ENCODE data around the gene KHNYN.
"Not testable (repeated sequence)": the region's sequence is repeated elsewhere in the genome, so short reads cannot be mapped to it uniquely, and the experiment has no call there.

KHNYN gene

GRCh38 chr14:24429395-24430142 lies at the start of gene KHNYN, which contains the start of gene CBLN3:
Gene KHNYN, plus strand, starts transcription at chr14:24429954. Its CDS starts 777 bp downstream, at chr14:24430731.
Gene CBLN3, minus strand, starts transcription at chr14:24429668. Its CDS starts 614 bp downstream, at chr14:24429054.
- Histone ChIP-seq H3K4me3 (peak within 1 kb of the TSS; percentile 89), H3K27ac (peak within 1 kb of the TSS; percentile 96 to 99)
- DNase-seq (ENCODE audit: low spot score) = peak; percentile 95
- TF ChIP-seq, protein P1, sequence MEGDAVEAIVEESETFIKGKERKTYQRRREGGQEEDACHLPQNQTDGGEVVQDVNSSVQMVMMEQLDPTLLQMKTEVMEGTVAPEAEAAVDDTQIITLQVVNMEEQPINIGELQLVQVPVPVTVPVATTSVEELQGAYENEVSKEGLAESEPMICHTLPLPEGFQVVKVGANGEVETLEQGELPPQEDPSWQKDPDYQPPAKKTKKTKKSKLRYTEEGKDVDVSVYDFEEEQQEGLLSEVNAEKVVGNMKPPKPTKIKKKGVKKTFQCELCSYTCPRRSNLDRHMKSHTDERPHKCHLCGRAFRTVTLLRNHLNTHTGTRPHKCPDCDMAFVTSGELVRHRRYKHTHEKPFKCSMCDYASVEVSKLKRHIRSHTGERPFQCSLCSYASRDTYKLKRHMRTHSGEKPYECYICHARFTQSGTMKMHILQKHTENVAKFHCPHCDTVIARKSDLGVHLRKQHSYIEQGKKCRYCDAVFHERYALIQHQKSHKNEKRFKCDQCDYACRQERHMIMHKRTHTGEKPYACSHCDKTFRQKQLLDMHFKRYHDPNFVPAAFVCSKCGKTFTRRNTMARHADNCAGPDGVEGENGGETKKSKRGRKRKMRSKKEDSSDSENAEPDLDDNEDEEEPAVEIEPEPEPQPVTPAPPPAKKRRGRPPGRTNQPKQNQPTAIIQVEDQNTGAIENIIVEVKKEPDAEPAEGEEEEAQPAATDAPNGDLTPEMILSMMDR (IDR thresholded peaks at IDR 0.05) = no peak

DNA sequence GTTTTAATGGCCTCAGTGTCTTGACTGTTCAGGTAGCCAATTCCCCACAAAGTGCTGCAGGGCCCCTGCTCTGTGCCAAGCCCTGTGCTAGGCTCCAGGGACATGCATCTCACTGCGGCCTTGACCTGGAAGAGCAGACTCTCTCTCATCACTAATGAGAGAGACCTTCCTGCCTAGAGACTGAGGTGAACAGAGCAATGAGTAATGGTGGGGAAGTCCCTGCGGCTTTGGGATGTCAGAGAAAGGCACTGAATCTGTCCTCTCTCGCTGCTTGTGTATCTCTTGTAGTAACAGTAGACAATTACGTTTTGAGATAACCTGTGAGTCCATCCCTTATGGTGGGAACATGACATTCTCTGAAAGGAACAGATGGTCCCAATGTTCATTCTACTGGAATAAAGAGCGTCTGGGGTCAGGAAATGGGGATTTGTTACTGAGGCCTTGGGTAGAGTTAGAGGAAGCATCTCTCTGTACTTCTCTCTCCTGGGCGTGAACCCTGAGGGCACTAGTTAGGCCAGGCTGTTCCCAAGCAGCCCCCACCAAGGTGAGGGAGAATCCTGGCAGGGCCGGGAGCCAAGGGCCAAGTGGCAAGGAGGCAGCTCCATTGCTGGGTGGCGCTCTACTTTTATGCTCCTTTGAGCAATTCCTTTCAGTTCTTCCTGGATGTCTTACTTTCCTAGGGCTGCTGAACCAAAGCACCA lies 48.2 kb upstream of the KHNYN start:
- DNase-seq (ENCODE audit: low spot score) = peak; percentile 33

DNA sequence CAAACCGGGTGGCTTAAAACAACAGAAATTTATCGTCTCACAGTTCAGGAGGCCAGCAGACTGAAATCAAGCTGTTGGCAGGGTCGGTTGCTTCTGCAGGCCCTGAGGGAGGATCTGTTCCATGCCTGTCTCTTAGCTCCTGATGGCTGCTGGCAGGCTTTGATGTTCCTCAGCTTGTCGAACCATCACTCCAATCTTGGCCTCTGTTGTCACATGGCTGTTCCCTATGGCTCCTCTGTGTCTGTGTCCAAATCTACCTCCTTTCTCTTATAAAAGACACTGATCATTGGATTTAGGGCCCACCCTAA lies 47.7 kb upstream of the KHNYN start:
- H3K27ac ChIP-seq = no peak overlapping the region
- H3K4me3 ChIP-seq = no peak overlapping the region
- TF ChIP-seq, protein P1 (IDR thresholded peaks at IDR 0.05) = no peak
- no peak for DNase-seq (ENCODE audit: low spot score)

More for the DNA sequence above, 48.2 kb upstream of the KHNYN start:
- Histone ChIP-seq H3K27ac (no peak overlapping the region), H3K4me3 (no peak overlapping the region)
- TF ChIP-seq, protein P1 (IDR thresholded peaks at IDR 0.05) = no peak

DNA sequence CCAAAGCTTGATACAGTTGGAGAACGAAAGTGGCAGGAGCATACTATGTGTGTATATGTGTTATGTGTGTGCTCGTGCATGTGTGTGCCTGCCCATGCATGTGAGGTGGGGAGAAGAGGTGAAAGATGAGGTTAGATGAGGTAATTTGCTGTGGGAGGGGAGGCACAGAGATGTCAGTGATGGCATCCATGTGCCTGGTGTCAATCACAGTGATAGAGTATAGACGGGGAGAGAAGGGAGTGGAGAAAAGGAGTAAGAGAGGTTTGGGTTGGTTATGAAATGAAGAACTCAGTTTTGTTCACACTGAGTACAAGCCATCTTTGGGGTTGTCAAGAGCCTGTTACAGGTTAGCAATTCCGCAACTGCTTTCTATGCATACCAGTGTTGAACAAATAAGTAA lies 45.6 kb upstream of the KHNYN start:
- TF ChIP-seq, protein P1 (IDR thresholded peaks at IDR 0.05) = no peak
- Histone ChIP-seq H3K27ac (no peak overlapping the region), H3K4me3 (no peak overlapping the region)
- no peak for DNase-seq (ENCODE audit: low spot score)

DNA sequence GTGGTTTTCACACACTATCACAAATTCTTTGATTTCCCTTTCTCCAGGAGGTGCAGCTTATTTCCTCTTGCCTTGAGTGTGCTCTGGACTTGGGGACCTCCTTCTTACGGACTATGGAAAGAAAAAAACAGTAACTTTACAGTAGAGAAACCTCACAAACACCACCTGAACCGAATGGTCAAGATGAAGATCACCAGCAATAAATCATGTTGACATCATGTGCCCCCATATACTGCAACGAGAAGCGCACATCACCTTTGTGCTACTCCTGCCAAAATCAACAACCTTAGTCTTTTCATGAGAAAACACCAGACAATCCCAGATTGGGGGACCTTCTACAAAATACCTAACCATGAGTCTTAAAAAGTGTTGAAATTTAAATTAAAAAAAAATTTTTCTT lies 44.2 kb upstream of the KHNYN start:
- TF ChIP-seq, protein P1 (IDR thresholded peaks at IDR 0.05) = no peak
- Histone ChIP-seq H3K27ac (no peak overlapping the region), H3K4me3 (no peak overlapping the region)
- DNase-seq (ENCODE audit: low spot score) = no peak

GRCh38 chr14:24387009-24387345 lies 42.8 kb upstream of the KHNYN start:
- Histone ChIP-seq H3K4me3 (no peak overlapping the region), H3K27ac (no peak overlapping the region)
- DNase-seq (ENCODE audit: low spot score) = no peak
- TF ChIP-seq, protein P1 (IDR thresholded peaks at IDR 0.05) = no peak

DNA sequence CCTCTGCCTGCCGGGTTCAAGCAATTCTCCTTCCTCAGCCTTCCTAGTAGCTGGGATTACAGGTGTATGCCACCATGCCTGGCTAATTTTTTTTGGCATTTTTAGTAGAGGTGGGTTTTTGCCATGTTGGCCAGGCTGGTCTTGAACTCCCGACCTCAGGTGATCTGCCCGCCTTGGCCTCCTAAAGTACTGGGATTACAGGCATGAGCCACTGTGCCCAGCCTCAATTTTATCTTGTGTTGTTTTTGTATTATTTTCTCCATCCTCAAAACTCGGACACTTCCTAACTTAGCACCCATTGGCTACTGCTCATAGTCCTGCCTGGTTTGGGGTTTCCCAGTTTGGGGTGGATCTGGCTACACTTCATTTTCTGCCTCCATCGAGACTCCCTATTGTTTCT lies 42.2 kb upstream of the KHNYN start:
- not testable (repeated sequence) for H3K27ac ChIP-seq; DNase-seq (ENCODE audit: low spot score)

More for the DNA sequence above, 42.2 kb upstream of the KHNYN start:
- not testable (repeated sequence) for H3K4me3 ChIP-seq
